K562 (cell line): Measurements from ENCODE around the gene DNAH3. TPM values are rescaled to one million over a fixed set of nuclear protein-coding genes. Genes with fewer than 3 reads are reported as not detected.

ENCODE experiments used
- CBX3 ChIP-seq, 2 experiments: IDR thresholded peaks; 1 replicate in 1 of 2; 2 replicates in 1 of 2; pipeline ENCODE4 v1.6.1; 2012; ENCODE audit warnings: inconsistent platforms in 2 of 2, low read length in 2 of 2, borderline replicate concordance in 1 of 2, control low read depth in 1 of 2
- DNMT1 ChIP-seq: fragments of 450-650 bp; IDR thresholded peaks from 2 replicates; pipeline ENCODE4 v1.6.1; 2016; ENCODE audit warnings: antibody characterized with exemption, mild to moderate bottlenecking
- DPF2 ChIP-seq: fragments of 450-650 bp; IDR thresholded peaks from 2 replicates; pipeline ENCODE4 v1.6.1; 2016
- JUND ChIP-seq, 2 experiments: IDR thresholded peaks; 2 replicates in 1 of 2; 3 replicates in 1 of 2; pipeline ENCODE4 v1.6.1; 2011; ENCODE audit warnings: borderline replicate concordance in 2 of 2, low read depth in 2 of 2, low read length in 2 of 2, improper control_type of control experiment in 1 of 2, missing biosample characterization in 1 of 2, missing genetic modification characterization in 1 of 2, missing genetic modification reagents in 1 of 2
- MEF2D ChIP-seq: conservative IDR thresholded peaks from 2 replicates; pipeline ENCODE4 v1.6.1; 2016; ENCODE audit warnings: low read depth, missing genetic modification characterization, missing compliant biosample characterization
- RBFOX2 ChIP-seq: fragments of 200-400 bp; formaldehyde crosslinking; IDR thresholded peaks from 2 replicates; pipeline ENCODE4 v1.6.1; 2017; ENCODE audit warnings: low read depth, mild to moderate bottlenecking, low read length, moderate library complexity
- TAF7 ChIP-seq: fragments of 450-650 bp; IDR thresholded peaks from 2 replicates; pipeline ENCODE4 v1.6.1; 2016; ENCODE audit warnings: missing genetic modification characterization, missing compliant biosample characterization
- XRCC5 ChIP-seq: fragments of 200-400 bp; formaldehyde crosslinking; IDR thresholded peaks from 2 replicates; pipeline ENCODE4 v1.6.1; 2017; ENCODE audit warnings: low read depth, mild to moderate bottlenecking, low read length
- ZBTB7A ChIP-seq: IDR thresholded peaks from 2 replicates; pipeline ENCODE4 v1.6.1; 2011; ENCODE audit warnings: low read depth, mild to moderate bottlenecking, low read length, moderate library complexity, borderline replicate concordance; ENCODE audit not compliant: control insufficient read depth
- polyA plus RNA-seq, 8 experiments: library from polyadenylated mRNA; depleted of rRNA in 4 of 8; stranded (reverse) in 5 of 8; unstranded in 3 of 8; fragments of >200 nt; fragmentation: Nextera tagmentation in 2 of 8; fragmentation: Illumina TruSeq in 1 of 8; extraction: Ambion mirVana in 2 of 8; extraction: Trizol in 1 of 8; gene quantifications; 2 replicates each; pipeline versions ENCODE4 v1.2.1 to v1.2.3, GENCODE V29; 2011 to 2014; ENCODE audit warnings: inconsistent platforms in 1 of 8, missing spikeins in 1 of 8
- total RNA-seq, 7 experiments: library from RNA; depleted of rRNA in 6 of 7; stranded (reverse); fragments of >200 nt in 6 of 7; fragmentation: Illumina TruSeq in 2 of 7; extraction: Trizol in 2 of 7; gene quantifications; 2 replicates each; pipeline versions ENCODE4 v1.2.1 to v1.2.3, GENCODE V29; 2011 to 2021; ENCODE audit warnings: low replicate concordance in 1 of 7
- TF ChIP-seq, protein P1 (sequence below): sonication (generic); formaldehyde crosslinking; IDR thresholded peaks from 2 replicates; pipeline ENCODE4 v1.8.0; 2022; ENCODE audit warnings: mild to moderate bottlenecking, missing genetic modification reagents, borderline replicate concordance
- TF ChIP-seq, protein P2 (sequence below): IDR thresholded peaks from 3 replicates; pipeline ENCODE4 v1.6.1; 2011; ENCODE audit warnings: borderline replicate concordance, mild to moderate bottlenecking; ENCODE audit not compliant: insufficient read length, insufficient read depth
- TF ChIP-seq, protein P3 (sequence below): fragments of 450-650 bp; IDR thresholded peaks from 2 replicates; pipeline ENCODE4 v1.6.1; 2017; ENCODE audit warnings: mild to moderate bottlenecking, moderate library complexity
- TF ChIP-seq, protein P4 (sequence below): fragments of 450-650 bp; formaldehyde crosslinking; IDR thresholded peaks from 2 replicates; pipeline ENCODE4 v1.4.0; 2020; ENCODE audit warnings: mild to moderate bottlenecking
- TF ChIP-seq, protein P5 (sequence below): fragments of 450-650 bp; conservative IDR thresholded peaks from 2 replicates; pipeline ENCODE4 v1.6.1; 2016; ENCODE audit warnings: missing genetic modification characterization, low read depth, mild to moderate bottlenecking, control low read depth, missing compliant biosample characterization
- TF ChIP-seq, protein P6 (sequence below), 2 experiments: fragments of 200-800 bp in 1 of 2; sonication (Bioruptor generic) in 1 of 2; sonication (generic) in 1 of 2; formaldehyde crosslinking in 1 of 2; IDR thresholded peaks in 1 of 2; conservative IDR thresholded peaks in 1 of 2; 2 replicates each; pipeline versions ENCODE4 v1.5.0 to v1.6.1; 2016 to 2020; ENCODE audit warnings: missing compliant biosample characterization in 1 of 2, missing genetic modification characterization in 1 of 2, missing genetic modification reagents in 1 of 2

Gene DNAH3
- total and polyA plus RNA-seq, 9 of the 15 experiments (the other 6 are each of a cell fraction or from before 2014, with no cell fraction given) = 0.32 to 0.84 (median 0.44) TPM

DNA sequence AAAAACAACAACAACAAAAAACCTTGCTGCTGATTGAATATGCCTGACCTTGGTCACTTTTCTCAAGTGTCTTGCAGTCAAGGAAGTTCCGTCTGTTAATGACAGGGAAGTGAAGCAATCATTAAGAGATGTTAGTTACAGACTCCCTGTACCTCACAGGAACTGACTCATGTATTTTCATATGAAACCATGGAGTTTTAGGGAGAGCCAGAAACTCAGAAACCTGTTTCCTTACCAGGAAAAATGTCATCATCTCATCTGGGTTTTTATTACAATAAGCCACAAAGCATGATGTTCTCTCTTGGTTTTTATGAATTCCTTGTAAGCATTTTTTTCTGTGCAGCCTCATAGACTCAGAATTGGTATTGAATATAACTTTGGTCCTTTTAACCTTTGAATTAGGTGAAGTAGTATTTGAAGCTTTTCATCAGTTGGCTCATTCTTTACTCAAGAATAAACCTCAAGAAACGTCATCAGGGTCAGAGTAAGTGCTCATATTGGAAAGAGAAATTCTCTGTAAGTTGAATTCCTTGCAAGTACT, 239.8 kb downstream of the DNAH3 start (continued):
- TF ChIP-seq XRCC5 = no peak
- TF ChIP-seq DNMT1 = no peak
- TF ChIP-seq RBFOX2 = no peak
- TF ChIP-seq, protein P1, sequence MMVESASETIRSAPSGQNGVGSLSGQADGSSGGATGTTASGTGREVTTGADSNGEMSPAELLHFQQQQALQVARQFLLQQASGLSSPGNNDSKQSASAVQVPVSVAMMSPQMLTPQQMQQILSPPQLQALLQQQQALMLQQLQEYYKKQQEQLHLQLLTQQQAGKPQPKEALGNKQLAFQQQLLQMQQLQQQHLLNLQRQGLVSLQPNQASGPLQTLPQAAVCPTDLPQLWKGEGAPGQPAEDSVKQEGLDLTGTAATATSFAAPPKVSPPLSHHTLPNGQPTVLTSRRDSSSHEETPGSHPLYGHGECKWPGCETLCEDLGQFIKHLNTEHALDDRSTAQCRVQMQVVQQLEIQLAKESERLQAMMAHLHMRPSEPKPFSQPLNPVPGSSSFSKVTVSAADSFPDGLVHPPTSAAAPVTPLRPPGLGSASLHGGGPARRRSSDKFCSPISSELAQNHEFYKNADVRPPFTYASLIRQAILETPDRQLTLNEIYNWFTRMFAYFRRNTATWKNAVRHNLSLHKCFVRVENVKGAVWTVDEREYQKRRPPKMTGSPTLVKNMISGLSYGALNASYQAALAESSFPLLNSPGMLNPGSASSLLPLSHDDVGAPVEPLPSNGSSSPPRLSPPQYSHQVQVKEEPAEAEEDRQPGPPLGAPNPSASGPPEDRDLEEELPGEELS (CRISPR knock-in tag) = no peak
- no peak for TF ChIP-seq MEF2D (tag)
- TF ChIP-seq, protein P2, sequence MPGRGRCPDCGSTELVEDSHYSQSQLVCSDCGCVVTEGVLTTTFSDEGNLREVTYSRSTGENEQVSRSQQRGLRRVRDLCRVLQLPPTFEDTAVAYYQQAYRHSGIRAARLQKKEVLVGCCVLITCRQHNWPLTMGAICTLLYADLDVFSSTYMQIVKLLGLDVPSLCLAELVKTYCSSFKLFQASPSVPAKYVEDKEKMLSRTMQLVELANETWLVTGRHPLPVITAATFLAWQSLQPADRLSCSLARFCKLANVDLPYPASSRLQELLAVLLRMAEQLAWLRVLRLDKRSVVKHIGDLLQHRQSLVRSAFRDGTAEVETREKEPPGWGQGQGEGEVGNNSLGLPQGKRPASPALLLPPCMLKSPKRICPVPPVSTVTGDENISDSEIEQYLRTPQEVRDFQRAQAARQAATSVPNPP = no peak
- TF ChIP-seq TAF7 (tag) = no peak
- TF ChIP-seq ZBTB7A = no peak
- TF ChIP-seq, protein P3, sequence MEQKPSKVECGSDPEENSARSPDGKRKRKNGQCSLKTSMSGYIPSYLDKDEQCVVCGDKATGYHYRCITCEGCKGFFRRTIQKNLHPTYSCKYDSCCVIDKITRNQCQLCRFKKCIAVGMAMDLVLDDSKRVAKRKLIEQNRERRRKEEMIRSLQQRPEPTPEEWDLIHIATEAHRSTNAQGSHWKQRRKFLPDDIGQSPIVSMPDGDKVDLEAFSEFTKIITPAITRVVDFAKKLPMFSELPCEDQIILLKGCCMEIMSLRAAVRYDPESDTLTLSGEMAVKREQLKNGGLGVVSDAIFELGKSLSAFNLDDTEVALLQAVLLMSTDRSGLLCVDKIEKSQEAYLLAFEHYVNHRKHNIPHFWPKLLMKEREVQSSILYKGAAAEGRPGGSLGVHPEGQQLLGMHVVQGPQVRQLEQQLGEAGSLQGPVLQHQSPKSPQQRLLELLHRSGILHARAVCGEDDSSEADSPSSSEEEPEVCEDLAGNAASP = no peak
- TF ChIP-seq, protein P4, sequence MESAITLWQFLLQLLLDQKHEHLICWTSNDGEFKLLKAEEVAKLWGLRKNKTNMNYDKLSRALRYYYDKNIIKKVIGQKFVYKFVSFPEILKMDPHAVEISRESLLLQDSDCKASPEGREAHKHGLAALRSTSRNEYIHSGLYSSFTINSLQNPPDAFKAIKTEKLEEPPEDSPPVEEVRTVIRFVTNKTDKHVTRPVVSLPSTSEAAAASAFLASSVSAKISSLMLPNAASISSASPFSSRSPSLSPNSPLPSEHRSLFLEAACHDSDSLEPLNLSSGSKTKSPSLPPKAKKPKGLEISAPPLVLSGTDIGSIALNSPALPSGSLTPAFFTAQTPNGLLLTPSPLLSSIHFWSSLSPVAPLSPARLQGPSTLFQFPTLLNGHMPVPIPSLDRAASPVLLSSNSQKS = no peak
- peak; percentile 28; the same call in 1 of the 2 replicates for TF ChIP-seq DPF2
- TF ChIP-seq, protein P5, sequence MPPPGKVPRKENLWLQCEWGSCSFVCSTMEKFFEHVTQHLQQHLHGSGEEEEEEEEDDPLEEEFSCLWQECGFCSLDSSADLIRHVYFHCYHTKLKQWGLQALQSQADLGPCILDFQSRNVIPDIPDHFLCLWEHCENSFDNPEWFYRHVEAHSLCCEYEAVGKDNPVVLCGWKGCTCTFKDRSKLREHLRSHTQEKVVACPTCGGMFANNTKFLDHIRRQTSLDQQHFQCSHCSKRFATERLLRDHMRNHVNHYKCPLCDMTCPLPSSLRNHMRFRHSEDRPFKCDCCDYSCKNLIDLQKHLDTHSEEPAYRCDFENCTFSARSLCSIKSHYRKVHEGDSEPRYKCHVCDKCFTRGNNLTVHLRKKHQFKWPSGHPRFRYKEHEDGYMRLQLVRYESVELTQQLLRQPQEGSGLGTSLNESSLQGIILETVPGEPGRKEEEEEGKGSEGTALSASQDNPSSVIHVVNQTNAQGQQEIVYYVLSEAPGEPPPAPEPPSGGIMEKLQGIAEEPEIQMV = no peak
- no peak for TF ChIP-seq CBX3 (IDR thresholded peaks at IDR 0.05; ENCODE audit: borderline replicate concordance in 1 of 2, low read length in 2 of 2)
- TF ChIP-seq, protein P6, sequence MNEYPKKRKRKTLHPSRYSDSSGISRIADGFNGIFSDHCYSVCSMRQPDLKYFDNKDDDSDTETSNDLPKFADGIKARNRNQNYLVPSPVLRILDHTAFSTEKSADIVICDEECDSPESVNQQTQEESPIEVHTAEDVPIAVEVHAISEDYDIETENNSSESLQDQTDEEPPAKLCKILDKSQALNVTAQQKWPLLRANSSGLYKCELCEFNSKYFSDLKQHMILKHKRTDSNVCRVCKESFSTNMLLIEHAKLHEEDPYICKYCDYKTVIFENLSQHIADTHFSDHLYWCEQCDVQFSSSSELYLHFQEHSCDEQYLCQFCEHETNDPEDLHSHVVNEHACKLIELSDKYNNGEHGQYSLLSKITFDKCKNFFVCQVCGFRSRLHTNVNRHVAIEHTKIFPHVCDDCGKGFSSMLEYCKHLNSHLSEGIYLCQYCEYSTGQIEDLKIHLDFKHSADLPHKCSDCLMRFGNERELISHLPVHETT (CRISPR knock-in tag; conservative IDR thresholded peaks at IDR 0.05 in 1 of 2, IDR thresholded peaks at IDR 0.05 in 1 of 2) = no peak
- peak; percentile 78 for TF ChIP-seq JUND (IDR thresholded peaks at IDR 0.05; ENCODE audit: borderline replicate concordance, low read depth, low read length)
- peak; percentile 62; the same call in 1 of the 3 replicates for TF ChIP-seq JUND (tag; IDR thresholded peaks at IDR 0.05; ENCODE audit: borderline replicate concordance, low read depth, low read length)
